SK-N-SH (cell line): ENCODE measurements around the gene DCLK3. TPM values are rescaled to one million over a fixed set of nuclear protein-coding genes. Genes with fewer than 3 reads are reported as not detected.

Source experiments
- CTCF ChIA-PET: fragments of 300-600, 350-600 bp; formaldehyde crosslinking; extraction: SDS; loops from one replicate; lab custom pipeline; 2021; lab: Yijun Ruan, JAX
- POLR2A ChIA-PET: fragments of 350-600 bp; sonication (Branson Sonifier 250); formaldehyde crosslinking; extraction: SDS; loops from one replicate; lab custom pipeline; 2020; ENCODE audit warnings: antibody characterized with exemption, inconsistent platforms; lab: Yijun Ruan, JAX
- DNase-seq: peaks from one replicate; pipeline ENCODE4 v3.0.0; 2012
- H2AFZ ChIP-seq: fragments of 200-600 bp; sonication (generic); 2 replicates; pipeline ENCODE4 v1.8.1; 2016; ENCODE audit warnings: antibody characterized with exemption, mild to moderate bottlenecking, low read depth
- H3F3A ChIP-seq: fragments of 200-600 bp; sonication (generic); replicated peaks from 2 replicates; pipeline ENCODE3; 2016; ENCODE audit warnings: antibody characterized with exemption, mild to moderate bottlenecking; ENCODE audit not compliant: insufficient read depth
- H3K27ac ChIP-seq, 2 experiments: fragments of 200-500 bp in 1 of 2; fragments of 200-600 bp in 1 of 2; sonication (Bioruptor generic) in 1 of 2; sonication (generic), shearing (Covaris generic) in 1 of 2; 2 replicates each; pipeline versions ENCODE4 v1.5.1 to v1.6.1; 2014 to 2016; ENCODE audit warnings: low read depth in 2 of 2, inconsistent platforms in 1 of 2, low read length in 1 of 2, mild to moderate bottlenecking in 1 of 2, mixed read lengths in 1 of 2
- H3K27me3 ChIP-seq: fragments of 200-600 bp; sonication (generic), shearing (Covaris generic); 2 replicates; pipeline ENCODE4 v1.6.1; 2016; ENCODE audit warnings: mixed run types; ENCODE audit not compliant: insufficient read depth
- H3K36me3 ChIP-seq, 2 experiments: fragments of 200-500 bp in 1 of 2; fragments of 200-600 bp in 1 of 2; sonication (Bioruptor generic) in 1 of 2; sonication (generic) in 1 of 2; replicated peaks in 1 of 2; 2 replicates each; pipeline versions ENCODE3 to v1.5.1; 2014 to 2016; ENCODE audit warnings: low read length in 1 of 2, mild to moderate bottlenecking in 1 of 2; ENCODE audit not compliant: insufficient read depth in 2 of 2, control insufficient read depth in 1 of 2
- H3K4me1 ChIP-seq, 2 experiments: fragments of 200-500 bp in 1 of 2; fragments of 200-600 bp in 1 of 2; sonication (Bioruptor generic) in 1 of 2; sonication (generic), shearing (Covaris generic) in 1 of 2; 2 replicates each; pipeline versions ENCODE4 v1.5.1 to v1.6.1; 2014 to 2016; ENCODE audit warnings: low read depth in 1 of 2, low read length in 1 of 2, mixed run types in 1 of 2; ENCODE audit not compliant: insufficient read depth in 2 of 2, control insufficient read depth in 1 of 2
- H3K4me2 ChIP-seq: fragments of 200-600 bp; sonication (generic), shearing (Covaris generic); 2 replicates; pipeline ENCODE4 v1.6.1; 2017; ENCODE audit warnings: mixed run types
- H3K4me3 ChIP-seq, 2 experiments: fragments of 200-500 bp in 1 of 2; fragments of 200-600 bp in 1 of 2; sonication (Bioruptor generic) in 1 of 2; sonication (generic), shearing (Covaris generic) in 1 of 2; 2 replicates each; pipeline versions ENCODE4 v1.5.1 to v1.8.1; 2014 to 2016; ENCODE audit warnings: low read depth in 2 of 2, inconsistent platforms in 1 of 2, low read length in 1 of 2, mild to moderate bottlenecking in 1 of 2, mixed read lengths in 1 of 2, moderate library complexity in 1 of 2
- H3K79me2 ChIP-seq: fragments of 200-600 bp; sonication (generic); 2 replicates; pipeline ENCODE4 v1.8.1; 2017; ENCODE audit warnings: mild to moderate bottlenecking; ENCODE audit not compliant: insufficient read depth
- H3K9ac ChIP-seq: fragments of 200-600 bp; sonication (generic); 2 replicates; pipeline ENCODE4 v1.6.1; 2017; ENCODE audit warnings: mixed run types
- H3K9me2 ChIP-seq: fragments of 200-600 bp; sonication (generic); 2 replicates; pipeline ENCODE4 v1.6.1; 2017; ENCODE audit warnings: mixed run types
- H3K9me3 ChIP-seq: fragments of 200-600 bp; sonication (generic); 2 replicates; pipeline ENCODE4 v1.6.1; 2017; ENCODE audit warnings: mixed run types, mild to moderate bottlenecking, moderate library complexity
- H4K20me1 ChIP-seq: fragments of 200-600 bp; sonication (generic); 2 replicates; pipeline ENCODE4 v1.6.1; 2017; ENCODE audit warnings: mild to moderate bottlenecking, mixed run types; ENCODE audit not compliant: insufficient read depth
- CTCF ChIP-seq: fragments of 200-600 bp; sonication (generic); IDR thresholded peaks from 2 replicates; pipeline ENCODE4 v1.6.1; 2017; ENCODE audit warnings: antibody characterized with exemption, mild to moderate bottlenecking, moderate library complexity
- EZH2phosphoT487 ChIP-seq: fragments of 200-600 bp; sonication (generic); IDR thresholded peaks from 2 replicates; pipeline ENCODE4 v1.6.1; 2017; ENCODE audit warnings: low read depth, mixed run types, mild to moderate bottlenecking, antibody characterized with exemption, moderate library complexity, borderline replicate concordance
- FOXJ3 ChIP-seq: sonication (generic); formaldehyde crosslinking; IDR thresholded peaks from 2 replicates; pipeline ENCODE4 v1.5.1; 2020; ENCODE audit warnings: mild to moderate bottlenecking, missing genetic modification reagents
- FOXM1 ChIP-seq: IDR thresholded peaks from 2 replicates; pipeline ENCODE4 v1.4.0; 2012; ENCODE audit warnings: low read depth, mild to moderate bottlenecking
- JUND ChIP-seq: IDR thresholded peaks from 2 replicates; pipeline ENCODE4 v1.4.0; 2012
- RFX5 ChIP-seq: IDR thresholded peaks from 2 replicates; pipeline ENCODE4 v1.6.1; 2012; ENCODE audit warnings: mild to moderate bottlenecking, improper control_type of control experiment, low read length
- RXRA ChIP-seq: IDR thresholded peaks from 2 replicates; pipeline ENCODE4 v1.4.0; 2012; ENCODE audit warnings: low read depth, mild to moderate bottlenecking, borderline replicate concordance
- SIN3A ChIP-seq: IDR thresholded peaks from 2 replicates; pipeline ENCODE4 v1.6.1; 2012; ENCODE audit warnings: low read depth, mild to moderate bottlenecking, low read length, moderate library complexity, borderline replicate concordance
- TEAD4 ChIP-seq: IDR thresholded peaks from 2 replicates; pipeline ENCODE4 v1.4.0; 2012; ENCODE audit warnings: mild to moderate bottlenecking, borderline replicate concordance; ENCODE audit not compliant: insufficient read depth
- polyA plus RNA-seq, 3 experiments: library from polyadenylated mRNA; depleted of rRNA; stranded (reverse); fragments of >200 nt; gene quantifications; 2 replicates each; pipeline ENCODE4 v1.2.3, GENCODE V29; 2012
- TF ChIP-seq, protein P1 (sequence below): IDR thresholded peaks from 2 replicates; pipeline ENCODE4 v1.6.1; 2012; ENCODE audit warnings: mild to moderate bottlenecking, low read depth, low read length, moderate library complexity
- TF ChIP-seq, protein P2 (sequence below): fragments of 150-350 bp; IDR thresholded peaks from 2 replicates; pipeline ENCODE4 v1.6.1; 2017; ENCODE audit warnings: antibody characterized with exemption, low read length, low read depth, borderline replicate concordance

Gene DCLK3
- polyA plus RNA-seq, 1 of the 3 experiments (the other 2 are of a cell fraction) = not detected

DNA sequence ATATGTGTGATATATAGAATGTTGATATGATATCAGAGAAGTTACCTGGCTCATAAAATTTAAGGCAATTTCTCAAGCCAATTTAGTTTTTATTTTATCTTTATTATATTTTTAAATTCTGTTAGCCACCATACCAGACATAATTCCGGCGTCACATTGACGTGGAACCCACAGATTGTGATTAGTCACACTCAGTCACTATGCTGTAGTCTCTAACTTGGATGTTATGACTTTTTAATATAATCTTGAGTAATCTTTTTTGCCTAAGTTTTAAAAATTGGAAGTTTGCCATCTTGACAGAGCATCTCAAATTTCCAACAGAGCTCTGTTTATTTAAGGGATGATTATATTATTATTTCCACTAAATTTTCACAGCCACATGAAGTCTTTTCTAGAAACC is 9.7 kb upstream of the DCLK3 start (continued):
- TF ChIP-seq, protein P1, sequence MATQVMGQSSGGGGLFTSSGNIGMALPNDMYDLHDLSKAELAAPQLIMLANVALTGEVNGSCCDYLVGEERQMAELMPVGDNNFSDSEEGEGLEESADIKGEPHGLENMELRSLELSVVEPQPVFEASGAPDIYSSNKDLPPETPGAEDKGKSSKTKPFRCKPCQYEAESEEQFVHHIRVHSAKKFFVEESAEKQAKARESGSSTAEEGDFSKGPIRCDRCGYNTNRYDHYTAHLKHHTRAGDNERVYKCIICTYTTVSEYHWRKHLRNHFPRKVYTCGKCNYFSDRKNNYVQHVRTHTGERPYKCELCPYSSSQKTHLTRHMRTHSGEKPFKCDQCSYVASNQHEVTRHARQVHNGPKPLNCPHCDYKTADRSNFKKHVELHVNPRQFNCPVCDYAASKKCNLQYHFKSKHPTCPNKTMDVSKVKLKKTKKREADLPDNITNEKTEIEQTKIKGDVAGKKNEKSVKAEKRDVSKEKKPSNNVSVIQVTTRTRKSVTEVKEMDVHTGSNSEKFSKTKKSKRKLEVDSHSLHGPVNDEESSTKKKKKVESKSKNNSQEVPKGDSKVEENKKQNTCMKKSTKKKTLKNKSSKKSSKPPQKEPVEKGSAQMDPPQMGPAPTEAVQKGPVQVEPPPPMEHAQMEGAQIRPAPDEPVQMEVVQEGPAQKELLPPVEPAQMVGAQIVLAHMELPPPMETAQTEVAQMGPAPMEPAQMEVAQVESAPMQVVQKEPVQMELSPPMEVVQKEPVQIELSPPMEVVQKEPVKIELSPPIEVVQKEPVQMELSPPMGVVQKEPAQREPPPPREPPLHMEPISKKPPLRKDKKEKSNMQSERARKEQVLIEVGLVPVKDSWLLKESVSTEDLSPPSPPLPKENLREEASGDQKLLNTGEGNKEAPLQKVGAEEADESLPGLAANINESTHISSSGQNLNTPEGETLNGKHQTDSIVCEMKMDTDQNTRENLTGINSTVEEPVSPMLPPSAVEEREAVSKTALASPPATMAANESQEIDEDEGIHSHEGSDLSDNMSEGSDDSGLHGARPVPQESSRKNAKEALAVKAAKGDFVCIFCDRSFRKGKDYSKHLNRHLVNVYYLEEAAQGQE = no peak
- no peak for TF ChIP-seq RXRA
- no peak for TF ChIP-seq FOXM1
- TF ChIP-seq TEAD4 = no peak
- TF ChIP-seq EZH2phosphoT487 = no peak
- no peak for TF ChIP-seq RFX5
- no peak for TF ChIP-seq FOXJ3 (CRISPR knock-in tag)
- TF ChIP-seq, protein P2, sequence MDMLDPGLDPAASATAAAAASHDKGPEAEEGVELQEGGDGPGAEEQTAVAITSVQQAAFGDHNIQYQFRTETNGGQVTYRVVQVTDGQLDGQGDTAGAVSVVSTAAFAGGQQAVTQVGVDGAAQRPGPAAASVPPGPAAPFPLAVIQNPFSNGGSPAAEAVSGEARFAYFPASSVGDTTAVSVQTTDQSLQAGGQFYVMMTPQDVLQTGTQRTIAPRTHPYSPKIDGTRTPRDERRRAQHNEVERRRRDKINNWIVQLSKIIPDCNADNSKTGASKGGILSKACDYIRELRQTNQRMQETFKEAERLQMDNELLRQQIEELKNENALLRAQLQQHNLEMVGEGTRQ = no peak
- TF ChIP-seq SIN3A = no peak

- H3K9me2 ChIP-seq = no peaks in the 10 kb centered on the region
- no peak overlapping the region for H2AFZ ChIP-seq
- no peaks in the 10 kb centered on the region for H3K36me3 ChIP-seq
- no peak overlapping the region for H3K4me2 ChIP-seq
- no peaks in the 10 kb centered on the region for H3F3A ChIP-seq
- no peak overlapping the region; a peak in 1 of 4 replicates for H3K27ac ChIP-seq
- ChIA-PET CTCF (interaction anchor here (0.7 kb wide), 1 partner anchor 14 kb away, joined by 3 read pairs; no protein-coding TSS in a partner anchor), POLR2A (no interaction called here)
- TF ChIP-seq CTCF = no peak
- TF ChIP-seq, protein P2 = no peak
- TF ChIP-seq JUND = no peak
- DNase-seq = no peak
- no peaks in the 10 kb centered on the region for H3K79me2 ChIP-seq
- peaks cover 0 to 4% of the 10 kb centered on the region in 2 experiments; a peak in 1 of 4 replicates for H3K4me1 ChIP-seq
- no peak overlapping the region for H3K4me3 ChIP-seq
- no peaks in the 10 kb centered on the region for H3K9me3 ChIP-seq
- no peaks in the 10 kb centered on the region for H4K20me1 ChIP-seq
- H3K9ac ChIP-seq = no peak overlapping the region
- no peaks in the 10 kb centered on the region for H3K27me3 ChIP-seq
Measured at GRCh38 chr3:36771931-36772330, 7.6 kb upstream of the DCLK3 start.
